Measurements from ENCODE around the gene METTL27.
"Not testable (repeated sequence)": the region's sequence is repeated elsewhere in the genome, so short reads cannot be mapped to it uniquely, and the experiment has no call there.

METTL27 gene

DNA sequence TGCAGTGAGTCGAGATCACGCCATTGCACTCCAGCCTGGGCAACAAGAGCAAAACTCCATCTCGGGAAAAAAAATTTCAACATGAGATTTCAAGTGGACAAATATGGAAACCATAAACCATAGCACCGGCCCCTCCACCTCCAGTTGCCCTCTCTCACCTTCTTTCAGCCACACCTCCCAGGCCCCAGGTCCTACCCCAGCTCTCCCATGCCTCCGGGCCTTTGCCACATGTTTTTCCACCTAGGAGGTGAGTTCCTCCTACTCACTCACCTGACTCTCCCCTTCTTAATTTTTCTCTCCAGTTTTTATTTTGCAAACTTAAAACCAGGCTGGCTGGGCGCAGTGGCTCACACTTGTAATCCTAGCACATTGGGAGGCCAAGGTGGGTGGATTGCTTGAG is 25.2 kb downstream of the METTL27 start:
- no peak for DNase-seq

DNA sequence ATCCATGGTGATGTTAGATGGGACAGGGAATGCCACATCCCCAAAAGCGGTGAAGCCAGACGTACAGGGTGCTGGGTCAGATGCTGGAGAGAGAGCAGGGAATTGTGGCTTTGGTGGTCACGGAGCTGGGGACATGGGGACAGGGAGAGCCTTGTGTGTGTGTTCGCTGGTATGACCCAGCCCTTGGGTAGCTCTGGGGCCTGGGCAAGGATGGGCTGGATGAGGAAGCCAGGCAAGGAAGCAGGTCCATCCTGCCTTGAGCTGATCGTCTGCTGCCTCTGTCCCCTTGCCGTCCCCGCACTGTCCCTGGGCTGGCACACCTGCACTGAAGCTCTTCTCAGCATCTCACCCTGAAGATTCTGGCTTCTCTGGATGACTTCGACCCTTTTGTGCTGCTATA is 26.9 kb downstream of the METTL27 start:
- no peak for DNase-seq

DNA sequence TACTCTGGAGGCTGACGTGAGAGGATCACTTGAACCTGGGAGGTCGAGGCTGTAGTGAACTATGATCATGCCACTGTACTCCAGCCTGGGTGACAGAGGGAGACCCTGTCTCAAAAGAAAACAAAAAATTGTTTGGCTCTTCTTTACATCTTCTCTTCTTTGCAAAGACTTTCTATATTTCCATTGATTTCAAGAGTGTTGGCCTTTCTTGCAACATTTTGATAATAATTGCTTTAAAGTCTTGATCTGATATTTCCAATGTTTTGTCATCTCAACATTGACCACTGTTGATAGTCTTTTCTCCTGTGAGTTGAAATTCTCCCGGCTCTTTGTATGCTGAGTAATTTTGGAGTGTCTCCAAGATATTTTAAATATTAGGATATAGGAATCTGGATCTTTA is 29.3 kb downstream of the METTL27 start:
- DNase-seq, result no peak

DNA sequence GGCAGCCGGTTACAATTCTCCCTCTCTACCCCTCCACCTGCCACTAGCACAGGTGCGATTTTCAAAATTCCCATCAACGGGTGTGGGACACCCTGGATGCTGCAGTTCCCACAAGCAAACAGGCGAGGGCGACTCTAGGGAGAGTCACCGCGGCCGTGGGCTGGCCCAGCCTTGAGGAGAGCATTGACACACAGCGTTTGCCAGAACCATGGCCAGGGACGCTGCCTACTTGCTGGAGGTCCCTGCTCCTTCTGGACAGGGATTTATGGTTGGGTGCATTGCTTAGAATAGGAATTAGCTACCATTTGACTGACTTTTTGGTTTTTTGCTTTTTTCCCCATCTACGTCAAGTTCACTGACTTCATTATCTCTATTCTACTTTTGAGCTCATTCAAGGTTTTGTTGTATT is 30.6 kb downstream of the METTL27 start:
- DNase-seq, result no peak

DNA sequence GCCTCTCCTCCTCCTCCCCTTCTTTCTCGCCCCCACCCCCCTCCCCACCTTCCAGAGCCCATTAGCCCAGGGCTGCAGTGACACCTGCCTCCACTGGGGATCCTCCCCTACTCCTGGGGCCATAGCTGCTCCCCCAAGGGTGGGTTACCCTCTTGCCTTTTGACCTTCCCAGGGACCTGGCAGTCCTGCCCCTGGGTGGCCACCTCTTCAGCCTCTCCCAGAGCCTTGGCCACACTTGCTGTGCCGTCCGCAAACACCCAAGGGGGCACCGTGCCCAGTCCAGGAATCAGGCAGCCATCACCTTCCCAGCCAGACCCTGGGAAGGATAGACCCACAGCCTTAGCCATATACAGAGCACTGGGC is 31.3 kb downstream of the METTL27 start:
- DNase-seq, result no peak

DNA sequence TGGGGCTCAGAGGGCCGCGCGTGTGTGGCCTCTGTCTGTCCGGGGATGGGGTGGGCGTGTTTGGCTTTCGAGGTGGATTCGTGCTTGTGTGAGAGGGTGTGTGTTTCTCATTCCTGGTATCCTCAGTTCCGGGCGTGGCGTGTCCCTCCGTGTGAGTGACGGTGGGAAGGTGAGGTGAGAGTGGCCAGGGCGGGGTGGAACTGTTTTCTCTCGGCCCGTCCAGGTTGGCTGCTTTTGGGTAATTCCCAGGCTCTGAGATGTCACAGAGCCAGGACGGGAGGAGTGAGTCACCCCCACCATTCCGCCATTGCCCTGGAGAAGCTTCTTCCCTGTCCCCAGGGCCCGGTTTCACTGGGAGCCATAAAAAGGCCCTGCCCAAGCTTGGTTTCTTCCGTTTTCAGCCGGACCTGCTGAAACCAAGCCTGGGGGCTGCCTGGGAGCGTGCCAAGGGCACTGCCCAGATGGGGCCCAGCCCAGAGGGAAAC is 32.8 kb downstream of the METTL27 start:
- no peak for DNase-seq

DNA sequence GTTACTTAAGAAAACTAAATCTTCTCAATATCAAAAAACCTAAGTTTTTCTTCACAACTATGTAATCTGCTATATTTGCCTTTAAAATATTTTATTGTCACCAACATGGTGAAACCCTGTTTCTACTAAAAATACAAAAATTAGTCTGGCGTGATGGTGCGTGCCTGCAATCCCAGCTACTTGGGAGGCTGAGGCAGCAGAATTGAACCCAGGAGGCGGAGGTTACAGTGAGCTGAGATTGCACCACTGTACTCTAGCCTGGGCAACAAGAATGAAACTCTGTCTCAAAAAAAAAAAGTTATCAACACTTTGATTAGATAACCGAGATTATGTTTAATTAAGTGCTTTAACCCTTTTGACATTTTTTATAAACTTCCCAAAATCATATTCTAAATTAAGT is 39.9 kb downstream of the METTL27 start:
- no peak for DNase-seq

DNA sequence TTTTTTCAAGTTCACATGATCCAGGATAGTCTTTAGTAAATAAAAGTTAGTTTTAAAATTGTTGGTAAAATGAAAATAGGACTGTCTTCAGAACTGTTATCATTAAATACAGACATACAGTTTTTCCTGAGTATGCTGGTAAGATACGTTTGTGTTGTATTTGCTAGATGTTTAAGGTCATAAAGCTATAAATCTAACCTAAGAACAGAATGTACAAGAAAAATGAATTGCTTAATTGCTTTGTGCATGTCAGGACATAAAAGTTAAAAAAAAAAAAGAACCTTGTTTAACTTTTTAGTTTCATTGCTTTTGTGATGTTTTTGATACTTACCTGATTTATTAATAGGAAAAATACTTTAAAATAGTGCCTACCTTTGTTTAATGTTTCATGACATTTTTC is 40.7 kb downstream of the METTL27 start:
- no peak for DNase-seq

DNA sequence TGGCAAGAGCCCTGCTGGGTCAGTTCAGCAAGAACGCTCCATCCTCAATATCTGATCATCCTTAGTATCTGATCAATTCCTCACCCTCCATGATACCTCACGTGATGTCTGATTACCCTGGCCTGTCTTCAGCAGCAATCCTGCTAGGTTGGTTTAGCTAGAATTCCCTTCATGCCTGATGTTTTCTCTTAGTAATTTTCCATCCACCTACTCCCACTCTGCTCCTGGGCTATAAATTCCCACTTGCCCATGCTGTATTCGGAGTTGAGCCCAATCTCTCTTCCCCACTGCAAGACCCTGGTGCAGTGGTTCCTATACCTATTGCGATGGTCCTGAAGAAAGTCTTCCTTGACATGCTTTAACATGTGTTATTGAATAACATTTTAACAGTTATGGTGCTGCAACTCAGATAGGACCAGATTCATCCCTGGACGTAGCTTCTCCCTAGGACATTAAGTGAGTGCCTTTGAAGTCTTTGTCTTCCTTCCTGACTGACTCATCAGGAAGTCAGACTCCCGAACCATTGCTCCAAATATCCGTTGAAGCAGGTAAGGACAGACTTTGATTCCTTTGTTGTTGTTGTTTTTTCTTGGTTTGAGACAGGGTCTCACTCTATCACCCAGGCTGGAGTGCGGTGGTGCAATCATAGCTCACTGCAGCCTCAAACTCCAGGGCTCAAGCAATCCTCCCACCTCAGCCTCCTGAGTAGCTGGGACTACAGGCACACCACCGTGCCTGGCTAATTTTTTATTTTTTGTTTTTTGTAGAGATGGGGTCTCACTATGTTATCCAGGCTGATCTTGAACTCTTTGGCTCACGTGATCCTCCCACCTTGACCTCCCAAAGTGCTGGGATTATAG is 42.8 kb downstream of the METTL27 start:
- no peak for DNase-seq

DNA sequence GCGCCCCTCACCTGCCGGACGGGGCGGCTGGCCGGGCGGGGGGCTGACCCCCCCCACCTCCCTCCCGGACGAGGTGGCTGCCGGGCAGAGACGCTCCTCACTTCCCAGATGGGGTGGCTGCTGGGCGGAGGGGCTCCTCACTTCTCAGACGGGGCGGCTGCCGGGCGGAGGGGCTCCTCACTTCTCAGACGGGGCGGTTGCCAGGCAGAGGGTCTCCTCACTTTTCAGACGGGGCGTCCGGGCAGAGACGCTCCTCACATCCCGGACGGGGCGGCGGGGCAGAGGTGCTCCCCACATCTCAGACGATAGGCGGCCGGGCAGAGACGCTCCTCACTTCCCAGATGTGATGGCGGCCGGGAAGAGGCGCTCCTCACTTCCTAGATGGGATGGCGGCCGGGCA is 45.1 kb downstream of the METTL27 start:
- DNase-seq, result not testable (repeated sequence)

DNA sequence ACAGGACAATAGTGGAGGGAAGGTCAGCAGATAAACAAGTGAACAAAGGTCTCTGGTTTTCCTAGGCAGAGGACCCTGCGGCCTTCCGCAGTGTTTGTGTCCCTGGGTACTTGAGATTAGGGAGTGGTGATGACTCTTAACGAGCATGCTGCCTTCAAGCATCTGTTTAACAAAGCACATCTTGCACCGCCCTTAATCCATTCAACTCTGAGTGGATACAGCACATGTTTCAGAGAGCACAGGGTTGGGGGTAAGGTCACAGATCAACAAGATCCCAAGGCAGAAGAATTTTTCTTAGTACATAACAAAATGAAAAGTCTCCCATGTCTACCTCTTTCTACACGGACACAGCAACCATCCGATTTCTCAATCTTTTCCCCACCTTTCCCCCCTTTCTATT is 45.7 kb downstream of the METTL27 start:
- DNase-seq, result not testable (repeated sequence)

DNA sequence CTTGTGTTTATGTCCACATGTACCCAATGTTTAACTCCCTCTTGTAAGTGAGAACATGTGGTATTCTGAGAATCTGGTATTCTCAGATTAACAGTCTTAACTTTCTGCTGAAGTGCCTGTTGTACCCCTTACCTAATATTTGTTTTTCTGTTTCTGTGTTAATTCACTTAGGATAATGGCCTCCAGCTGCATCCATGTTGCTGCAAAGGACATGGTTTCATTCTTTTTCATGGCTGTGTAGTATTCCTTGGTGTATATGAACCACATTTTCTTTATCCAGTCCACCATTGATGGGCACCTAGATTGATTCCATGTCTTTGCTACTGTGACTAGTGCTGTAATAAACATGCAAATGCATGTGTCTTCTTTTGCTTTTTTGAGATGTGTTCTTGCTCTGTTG is 47.1 kb downstream of the METTL27 start:
- DNase-seq, result not testable (repeated sequence)

DNA sequence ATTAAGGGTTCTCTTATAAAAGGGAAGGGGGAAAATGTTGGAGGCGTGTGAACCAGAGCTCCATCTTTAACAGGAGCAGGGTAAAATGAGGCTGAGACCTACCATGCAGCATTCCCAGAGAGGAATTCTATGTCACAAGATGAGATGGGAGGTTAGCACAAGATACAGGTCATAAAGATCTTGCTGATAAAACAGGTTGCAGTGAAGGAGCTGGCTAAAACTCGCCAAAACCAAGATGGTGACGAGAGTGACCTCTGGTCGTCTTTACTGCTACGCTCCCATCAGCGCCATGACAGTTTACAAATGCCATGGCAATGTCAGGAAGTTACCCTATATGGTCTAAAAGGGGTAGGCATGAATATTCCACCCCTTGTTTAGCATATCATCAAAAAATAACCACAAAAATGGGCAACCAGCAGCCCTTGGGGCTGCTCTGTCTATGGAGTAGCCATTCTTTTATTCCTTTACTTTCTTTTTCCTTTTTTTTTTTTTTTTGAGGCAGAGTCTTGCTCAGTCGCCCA is 51.1 kb downstream of the METTL27 start:
- DNase-seq, result not testable (repeated sequence)

DNA sequence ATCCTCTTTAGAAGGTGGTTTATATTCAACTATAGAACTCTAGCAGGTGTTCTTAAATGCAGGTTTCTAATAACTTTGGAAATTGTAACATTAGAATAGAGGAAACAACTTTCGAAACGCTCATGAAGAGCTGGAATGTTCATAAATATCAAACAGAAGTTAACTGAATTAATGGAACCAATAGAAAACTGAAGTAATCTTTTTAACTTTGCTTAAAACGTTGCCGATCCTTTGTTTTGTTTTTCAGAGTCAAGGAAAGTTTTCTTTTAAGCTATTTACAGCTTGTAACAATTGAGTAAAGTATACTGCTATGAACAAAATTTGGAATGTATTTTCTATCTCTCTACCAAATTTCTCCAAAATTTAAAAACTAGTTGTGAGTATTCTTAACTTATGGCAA is 53.3 kb downstream of the METTL27 start:
- DNase-seq, result no peak

DNA sequence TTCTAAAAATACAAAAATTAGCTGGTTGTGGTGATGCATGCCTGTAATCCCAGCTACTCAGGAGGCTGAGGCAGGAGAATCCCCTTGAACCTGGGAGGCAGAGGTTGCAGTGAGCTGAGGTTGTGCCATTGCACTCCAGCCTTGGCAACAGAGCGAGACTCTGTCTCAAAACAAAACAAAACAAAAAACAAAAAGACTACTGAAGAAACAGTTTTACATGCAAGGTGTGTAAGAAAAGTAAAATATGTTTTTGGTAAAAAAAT is 54.6 kb downstream of the METTL27 start:
- DNase-seq, result not testable (repeated sequence)

DNA sequence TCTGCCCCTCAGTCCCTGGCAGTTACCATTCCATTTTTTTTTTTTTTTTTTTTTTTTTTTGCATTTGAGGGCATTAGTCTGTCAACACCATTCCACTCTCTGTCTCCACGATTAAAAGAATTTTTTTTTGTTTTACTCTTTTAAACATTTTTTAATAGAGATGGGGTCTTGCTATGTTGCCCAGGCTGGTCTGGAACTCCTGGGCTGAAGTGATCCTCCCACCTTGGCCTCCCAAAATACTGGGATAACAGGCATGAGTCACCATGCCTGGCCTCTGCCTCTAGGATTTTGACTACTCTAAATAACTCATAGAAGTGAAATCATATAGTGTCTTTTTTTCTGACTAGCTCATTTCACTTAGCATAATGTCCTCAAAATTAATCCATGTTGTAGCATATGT is 55.7 kb downstream of the METTL27 start:
- no peak for DNase-seq
